HL-60/S4 treated with retinoic acid at 250 ng/mL for 4 days and 3 days (cell line): ENCODE measurements around the gene ZNF771.
"Not testable (repeated sequence)": the region's sequence is repeated elsewhere in the genome, so short reads cannot be mapped to it uniquely, and the experiment has no call there.

Experiments
- in situ Hi-C: fragments of 300-500 bp; cut with MboI; formaldehyde crosslinking; loops from 2 replicates; pipeline ENCODE4 v1.7.0; 2022; ENCODE audit warnings: low sequenced_read_pairs

The ZNF771 gene

GRCh38 chr16:30375864-30376263, 31.5 kb upstream of the ZNF771 start:
- in situ Hi-C loops = no loop called here

DNA sequence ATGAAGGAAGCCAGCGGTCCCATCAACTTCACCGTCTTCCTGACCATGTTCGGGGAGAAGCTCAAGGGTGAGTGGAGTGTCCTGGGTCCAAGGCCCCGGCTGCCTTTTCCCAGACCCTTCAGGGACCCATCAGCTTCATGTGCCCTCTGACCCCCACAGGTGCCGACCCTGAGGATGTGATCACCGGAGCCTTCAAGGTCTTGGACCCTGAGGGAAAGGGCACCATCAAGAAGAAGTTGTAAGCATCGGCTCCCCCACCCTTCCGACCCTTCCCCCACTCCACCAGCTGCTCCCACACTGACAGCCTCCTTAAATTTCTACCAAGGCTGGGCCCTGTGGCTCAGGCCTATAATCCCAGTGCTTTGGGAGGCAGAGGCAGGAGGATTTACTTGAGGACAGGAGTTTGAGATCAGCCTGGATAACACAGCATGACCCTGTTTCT, 30.9 kb upstream of the ZNF771 start:
- in situ Hi-C loops = no loop called here

GRCh38 chr16:30377050-30377811, 30.2 kb upstream of the ZNF771 start:
- in situ Hi-C loops = no loop called here

DNA sequence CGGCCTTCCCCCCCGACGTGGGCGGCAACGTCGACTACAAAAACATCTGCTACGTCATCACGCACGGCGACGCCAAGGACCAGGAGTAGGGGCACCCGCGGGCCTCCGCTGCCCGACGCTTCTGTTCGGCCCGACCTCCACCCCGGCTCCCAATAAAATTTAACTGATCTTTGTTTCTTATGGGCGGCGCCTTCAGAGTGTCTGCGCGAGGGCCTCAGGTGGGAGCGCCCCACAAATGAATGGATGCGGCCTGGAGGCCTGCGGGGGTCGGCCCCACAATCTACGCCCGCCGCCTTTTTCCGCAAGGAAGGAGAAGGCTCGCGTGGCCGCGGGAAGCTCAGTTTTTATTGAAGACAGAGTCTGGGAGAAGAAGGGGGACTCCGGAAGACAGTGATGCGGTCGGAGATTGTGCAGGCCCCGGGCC, 29.6 kb upstream of the ZNF771 start:
- in situ Hi-C loops = no loop called here

DNA sequence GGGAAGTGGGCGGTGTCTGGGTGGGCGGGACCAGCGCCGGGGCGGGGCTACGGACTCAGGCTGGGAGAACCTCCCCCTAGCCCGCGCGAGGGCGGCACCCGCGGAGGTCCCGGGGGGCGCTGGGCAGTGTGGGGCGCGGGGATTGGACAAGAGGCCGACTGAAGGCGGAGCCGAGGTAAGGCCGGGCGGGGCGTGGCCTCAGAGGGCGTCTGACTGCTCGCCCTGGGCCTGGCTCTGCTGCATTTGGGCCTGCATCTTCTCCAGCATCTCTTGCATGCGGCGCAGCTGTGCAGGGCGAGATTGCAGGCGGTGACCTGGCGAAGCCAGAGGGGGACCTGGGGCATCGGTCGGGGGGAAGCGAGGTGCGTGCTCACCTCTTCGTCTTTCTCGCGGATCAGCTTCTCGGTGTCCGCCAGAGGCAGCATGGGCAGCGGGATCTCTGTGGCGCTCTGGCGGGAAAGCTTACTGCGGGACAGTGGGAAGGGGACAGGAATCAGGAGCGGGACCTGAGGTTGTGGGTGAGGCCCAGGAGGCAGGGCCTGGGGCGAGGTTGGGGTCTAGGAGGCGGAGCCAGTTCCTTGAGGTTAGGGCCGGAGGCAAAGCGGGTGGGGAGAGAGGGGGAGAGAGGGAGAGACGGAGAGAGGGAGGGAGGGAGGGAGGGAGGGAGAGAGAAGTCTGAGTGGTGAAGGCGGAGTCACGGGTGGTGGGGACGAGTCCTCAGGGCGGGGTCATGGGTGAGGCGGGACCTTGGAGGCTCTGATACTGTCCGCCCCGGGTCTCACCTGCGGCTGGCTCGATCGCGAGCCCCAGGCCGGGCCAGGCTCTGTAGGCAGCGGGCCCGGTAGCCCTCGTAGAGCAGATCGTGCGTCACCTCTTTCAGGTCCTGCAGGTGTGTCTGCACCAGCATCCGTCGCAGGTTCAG, 28.9 kb upstream of the ZNF771 start:
- in situ Hi-C loops = no loop called here

- in situ Hi-C loops = no loop called here
Measured at GRCh38 chr16:30379158-30379783, 28.1 kb upstream of the ZNF771 start.

DNA sequence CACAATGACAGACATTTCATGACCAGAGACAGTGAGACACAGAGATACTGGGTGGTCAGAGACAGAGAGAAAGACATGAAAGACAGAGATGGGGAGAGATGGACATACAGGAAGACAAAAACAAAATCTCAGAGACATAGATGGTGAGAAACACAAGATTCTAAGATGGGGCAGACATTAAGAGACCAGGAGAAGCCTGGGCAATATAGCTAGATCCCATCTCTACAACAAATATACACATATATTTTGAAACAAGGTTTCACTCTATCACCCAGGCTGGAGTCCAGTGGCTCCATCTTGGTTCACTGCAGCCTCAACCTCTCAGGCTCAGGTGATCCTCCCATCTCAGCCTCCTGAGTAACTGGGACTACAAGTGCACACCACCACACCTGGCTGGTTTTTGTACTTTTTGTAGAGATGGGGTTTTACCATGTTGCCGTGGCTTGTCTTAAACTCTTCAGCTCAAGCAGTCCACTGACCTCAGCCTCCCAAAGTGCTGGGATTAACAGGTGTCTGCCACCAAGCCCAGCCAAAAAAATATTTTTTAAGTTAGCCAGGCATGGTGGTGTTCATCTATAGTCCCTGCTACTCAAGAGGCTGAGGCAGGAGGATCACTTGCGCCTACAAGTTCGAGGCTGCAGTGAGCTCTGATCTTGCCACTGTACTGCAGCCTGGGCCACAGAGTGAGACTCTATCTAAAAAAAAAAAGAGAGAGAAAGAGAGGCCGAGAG, 27.2 kb upstream of the ZNF771 start:
- in situ Hi-C loops = no loop called here

DNA sequence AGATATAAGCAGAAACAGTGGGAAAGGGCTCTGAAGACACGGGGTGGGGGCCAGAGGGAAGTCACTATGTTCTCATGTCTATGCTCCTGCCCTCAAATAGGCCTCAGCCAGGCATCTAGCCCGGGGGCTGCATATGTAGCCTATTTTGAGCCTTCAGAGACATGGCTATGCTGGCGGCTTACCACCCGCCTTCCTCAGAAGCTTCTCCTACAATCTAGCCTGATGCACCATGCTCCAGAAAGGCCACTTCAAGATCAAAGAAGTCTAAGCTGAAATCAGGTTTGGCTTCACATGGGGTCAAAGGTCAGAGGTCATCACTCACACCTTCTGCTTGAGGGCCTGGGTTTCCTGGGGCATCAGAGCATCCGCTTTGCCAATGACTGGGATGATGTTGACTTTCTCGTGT, 26.6 kb upstream of the ZNF771 start:
- in situ Hi-C loops = no loop called here

DNA sequence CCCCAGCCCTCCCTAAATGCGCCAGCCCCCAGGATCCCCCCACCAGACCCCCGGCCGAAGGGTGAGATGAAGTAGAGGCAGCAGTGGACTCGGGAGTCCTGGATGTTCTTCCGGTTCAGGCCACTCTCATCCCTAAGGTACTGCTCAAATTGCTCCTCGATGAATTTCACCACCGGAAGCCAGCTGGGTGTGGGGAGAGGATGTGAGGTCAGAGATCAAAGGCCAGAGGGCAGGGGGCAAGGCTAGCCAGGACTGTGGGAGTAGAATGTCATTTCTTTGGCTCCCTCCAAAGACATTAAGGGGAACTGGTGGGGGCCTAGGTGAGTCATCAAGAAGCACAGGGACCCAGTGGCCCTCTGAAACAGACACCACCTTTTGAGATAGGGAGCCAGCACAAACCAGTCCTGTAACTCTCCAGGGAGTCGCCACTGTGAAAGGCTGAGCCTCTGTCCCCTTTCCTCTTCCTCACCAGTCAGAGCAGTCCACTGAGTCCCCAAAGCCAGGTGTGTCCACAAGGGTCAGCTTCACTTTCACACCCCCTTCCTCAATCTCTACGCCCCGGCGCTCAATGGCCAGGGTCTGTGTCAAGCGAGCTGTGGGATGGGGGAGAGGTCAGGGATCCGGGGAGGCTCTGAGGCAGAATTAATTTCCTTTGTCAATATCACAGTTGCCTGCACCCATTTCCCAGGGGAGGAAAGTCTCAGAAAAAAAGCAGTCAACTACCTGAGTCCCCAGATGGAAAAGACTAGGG, 25.9 kb upstream of the ZNF771 start:
- in situ Hi-C loops = no loop called here

DNA sequence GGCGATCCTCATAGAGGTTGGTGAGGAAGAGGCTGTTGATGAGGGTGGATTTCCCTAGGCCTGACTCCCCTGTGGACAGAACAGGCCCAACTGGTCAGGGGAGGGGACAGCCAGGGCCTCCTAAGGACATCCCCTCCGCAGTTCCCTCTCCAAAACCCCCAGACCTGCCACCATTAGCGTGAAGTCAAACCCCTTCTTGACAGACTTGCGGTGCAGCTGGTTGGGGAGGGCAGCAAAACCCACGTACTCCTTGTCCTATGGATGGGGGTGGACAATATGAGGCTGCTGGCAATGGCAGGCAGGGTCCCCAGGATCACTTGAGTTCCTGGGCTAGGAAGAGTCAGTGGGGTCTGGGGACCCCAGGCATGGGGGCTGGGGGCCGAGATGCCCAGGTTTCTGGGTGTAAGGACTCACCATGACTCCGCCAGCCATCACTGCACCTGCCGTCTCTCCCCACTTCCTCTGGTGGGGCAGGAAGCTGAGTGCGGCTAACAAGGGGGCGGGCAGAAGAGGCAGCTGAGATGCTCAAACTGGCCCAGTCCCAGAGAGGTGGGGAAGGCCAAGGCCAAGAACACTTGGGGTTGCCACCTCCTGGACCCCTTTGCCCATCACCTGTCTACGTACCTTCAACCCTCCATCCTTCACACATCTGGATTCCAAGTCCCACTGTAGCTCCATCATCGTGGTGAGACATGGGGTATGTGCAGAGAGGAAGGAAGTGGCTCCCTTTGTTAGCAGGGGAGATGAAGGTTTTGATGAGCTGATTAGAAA, 25.1 kb upstream of the ZNF771 start, which contains the start of gene SEPTIN1:
Gene SEPTIN1, minus strand, starts transcription at position 451 of the 771 bp plus-strand sequence. Its CDS starts 19 bp downstream, at position 432.
- in situ Hi-C loops = no loop called here

GRCh38 chr16:30383521-30383920, 23.9 kb upstream of the ZNF771 start:
- in situ Hi-C loops = no loop called here

DNA sequence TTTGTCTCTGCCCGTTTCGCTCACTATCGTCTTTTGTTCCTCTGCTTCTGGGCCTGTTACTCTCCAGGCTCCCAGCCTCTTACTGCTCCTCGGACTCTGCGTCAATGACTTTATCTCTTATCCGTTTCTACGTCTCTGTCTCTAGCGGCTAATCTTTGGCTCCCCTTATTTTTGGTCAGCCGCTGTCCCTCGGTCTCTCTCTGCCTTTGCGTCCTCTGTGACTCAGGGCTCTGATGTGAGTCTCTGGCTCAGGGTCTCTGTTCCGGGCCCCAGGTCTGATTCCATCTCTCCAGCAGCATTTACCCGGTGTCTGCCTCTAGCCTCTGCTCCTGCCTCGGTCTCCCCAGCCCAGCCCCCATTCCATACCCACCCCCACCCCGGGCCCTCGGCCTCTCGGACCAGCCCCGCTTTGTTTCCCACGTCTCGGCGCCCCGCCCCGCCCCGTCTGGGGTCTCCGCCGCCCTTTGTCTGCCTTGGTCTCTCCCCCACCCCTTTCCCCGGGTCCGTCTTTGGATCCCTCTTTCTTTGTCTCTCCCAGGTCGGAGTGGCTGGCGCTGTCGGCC, 12.7 kb upstream of the ZNF771 start:
- in situ Hi-C loops = no loop called here

GRCh38 chr16:30395155-30395991, 12.0 kb upstream of the ZNF771 start, which contains the start of gene ZNF48:
Gene ZNF48, plus strand, starts transcription at chr16:30395420. Its CDS starts 375 bp downstream, at chr16:30395795.
- in situ Hi-C loops = no loop called here

- in situ Hi-C loops = no loop called here
Measured at GRCh38 chr16:30395992-30396585, 11.3 kb upstream of the ZNF771 start.

GRCh38 chr16:30396627-30397026, 10.8 kb upstream of the ZNF771 start:
- in situ Hi-C loops = not testable (repeated sequence)

- in situ Hi-C loops = no loop called here
Measured at GRCh38 chr16:30397056-30397455, 10.3 kb upstream of the ZNF771 start.
